CD14-positive monocyte (primary cell): Measurements from ENCODE around the gene RPL7A. TPM values are rescaled to one million over a fixed set of nuclear protein-coding genes. Genes with fewer than 3 reads are reported as not detected.

Experiments
- DNase-seq, 3 donors: peaks; one replicate each; pipeline ENCODE4 v3.0.0-alpha.2; 2011 to 2022
- H2AFZ ChIP-seq: 2 replicates; pipeline ENCODE4 v1.6.0; 2012; ENCODE audit warnings: mild to moderate bottlenecking, low read depth, low read length, inconsistent platforms; ENCODE audit not compliant: insufficient read depth, poor library complexity, severe bottlenecking
- H3K27ac ChIP-seq, 2 donors: 1 replicate in 1 of 2; 2 replicates in 1 of 2; pipeline ENCODE4 v1.5.1; 2012 to 2013; ENCODE audit warnings: low read length in 2 of 2, control low read depth in 1 of 2, inconsistent platforms in 1 of 2, low read depth in 1 of 2, mild to moderate bottlenecking in 1 of 2
- H3K27me3 ChIP-seq, 2 donors: one replicate each; pipeline versions ENCODE4 v1.6.0 to v1.6.1; 2011 to 2013; ENCODE audit warnings: low read length in 2 of 2; ENCODE audit not compliant: control insufficient read depth in 2 of 2, insufficient read depth in 2 of 2
- H3K36me3 ChIP-seq, 2 donors: replicated peaks in 1 of 2; 1 replicate in 1 of 2; 2 replicates in 1 of 2; pipeline versions ENCODE4 v1.5.1 to v1.6.1; 2012 to 2013; ENCODE audit warnings: low read length in 2 of 2, control low read depth in 1 of 2, inconsistent platforms in 1 of 2, mild to moderate bottlenecking in 1 of 2; ENCODE audit not compliant: insufficient read depth in 2 of 2, control insufficient read depth in 1 of 2
- H3K4me1 ChIP-seq, 2 donors: 1 replicate in 1 of 2; 2 replicates in 1 of 2; pipeline versions ENCODE4 v1.5.1 to v1.6.1; 2012 to 2013; ENCODE audit warnings: low read length in 2 of 2, control low read depth in 1 of 2, inconsistent platforms in 1 of 2, mild to moderate bottlenecking in 1 of 2, moderate library complexity in 1 of 2; ENCODE audit not compliant: insufficient read depth in 2 of 2, control insufficient read depth in 1 of 2
- H3K4me2 ChIP-seq: replicated peaks from 2 replicates; pipeline ENCODE3; 2012; ENCODE audit warnings: low read length, moderate library complexity, mild to moderate bottlenecking; ENCODE audit not compliant: poor library complexity, severe bottlenecking; ENCODE audit errors: extremely low read depth
- H3K4me3 ChIP-seq, 3 experiments: fragments of 200-600 bp in 1 of 3; sonication (generic) in 1 of 3; replicated peaks in 1 of 3; 1 replicate in 2 of 3; 2 replicates in 1 of 3; pipeline ENCODE4 v1.5.1; 2011 to 2013; ENCODE audit warnings: low read length in 3 of 3, mild to moderate bottlenecking in 3 of 3, control low read depth in 2 of 3, low read depth in 2 of 3, inconsistent platforms in 1 of 3, moderate library complexity in 1 of 3
- H3K79me2 ChIP-seq: 2 replicates; pipeline ENCODE4 v1.6.0; 2012; ENCODE audit warnings: mild to moderate bottlenecking, control low read depth, inconsistent platforms, low read length, moderate library complexity; ENCODE audit not compliant: insufficient read depth
- H3K9ac ChIP-seq: 2 replicates; pipeline ENCODE4 v1.6.0; 2017; ENCODE audit warnings: low read length, mild to moderate bottlenecking; ENCODE audit not compliant: insufficient read depth, poor library complexity, severe bottlenecking
- H3K9me3 ChIP-seq, 2 donors: replicated peaks in 1 of 2; 1 replicate in 1 of 2; 2 replicates in 1 of 2; pipeline versions ENCODE4 v1.5.1 to v1.6.1; 2012 to 2013; ENCODE audit warnings: low read length in 2 of 2, control low read depth in 1 of 2; ENCODE audit not compliant: control insufficient read depth in 1 of 2, insufficient read depth in 1 of 2
- H4K20me1 ChIP-seq: 2 replicates; pipeline ENCODE4 v1.6.0; 2012; ENCODE audit warnings: mild to moderate bottlenecking, low read length, control low read depth, moderate library complexity; ENCODE audit not compliant: insufficient read depth
- H3K27ac Mint-ChIP-seq, 7 donors: one replicate each; pipeline ENCODE4 v1.8.0; 2020; ENCODE audit warnings: mild to moderate bottlenecking in 7 of 7, mixed read lengths in 7 of 7, moderate library complexity in 6 of 7, inconsistent platforms in 2 of 7
- H3K27me3 Mint-ChIP-seq, 3 donors: one replicate each; pipeline ENCODE4 v1.8.0; 2021 to 2022; ENCODE audit warnings: low read depth in 3 of 3, mild to moderate bottlenecking in 3 of 3, mixed read lengths in 3 of 3, moderate library complexity in 3 of 3, inconsistent platforms in 1 of 3
- H3K36me3 Mint-ChIP-seq, 2 donors: one replicate each; pipeline ENCODE4 v1.8.0; 2020; ENCODE audit warnings: mixed read lengths in 2 of 2, inconsistent platforms in 1 of 2, mild to moderate bottlenecking in 1 of 2
- H3K4me1 Mint-ChIP-seq: one replicate; pipeline ENCODE4 v1.8.0; 2020; ENCODE audit warnings: mild to moderate bottlenecking, mixed read lengths
- H3K4me3 Mint-ChIP-seq, 2 donors: one replicate each; pipeline ENCODE4 v1.8.0; 2020; ENCODE audit warnings: mild to moderate bottlenecking in 2 of 2, mixed read lengths in 2 of 2, moderate library complexity in 1 of 2
- H3K9me3 Mint-ChIP-seq, 7 donors: one replicate each; pipeline ENCODE4 v1.8.0; 2020 to 2022; ENCODE audit warnings: mixed read lengths in 7 of 7, mild to moderate bottlenecking in 6 of 7, moderate library complexity in 6 of 7, inconsistent platforms in 2 of 7
- WGBS: methylation state at CpG from one replicate; pipeline ENCODE4 v1.1.5; 2013; ENCODE audit warnings: missing lambda C conversion rate; ENCODE audit not compliant: insufficient coverage; 5-methylcytosine and 5-hydroxymethylcytosine counted together
- intact Hi-C, 2 donors: fragments of 100-400 bp; cut with micrococcal nuclease; formaldehyde crosslinking; loops; one replicate each; pipeline versions ENCODE4 v1.15.0 to v1.15.1; 2023
- polyA plus RNA-seq, 3 donors: library from polyadenylated mRNA; depleted of rRNA in 1 of 3; unstranded in 2 of 3; stranded (reverse) in 1 of 3; fragments of 300-500 nt in 2 of 3; fragments of >200 nt in 1 of 3; fragmentation: Illumina TruSeq in 2 of 3; gene quantifications; 1 replicate in 2 of 3; 2 replicates in 1 of 3; pipeline ENCODE4 v1.2.3, GENCODE V29; 2012 to 2021
- TF ChIP-seq, protein P1 (sequence below): fragments of 200-600 bp; IDR thresholded peaks from one replicate; pipeline ENCODE4 v1.8.0; 2022; ENCODE audit warnings: antibody characterized with exemption, mild to moderate bottlenecking

RPL7A gene
- polyA plus RNA-seq, 3 donors = 390 to 2,322 (median 437) TPM

DNA sequence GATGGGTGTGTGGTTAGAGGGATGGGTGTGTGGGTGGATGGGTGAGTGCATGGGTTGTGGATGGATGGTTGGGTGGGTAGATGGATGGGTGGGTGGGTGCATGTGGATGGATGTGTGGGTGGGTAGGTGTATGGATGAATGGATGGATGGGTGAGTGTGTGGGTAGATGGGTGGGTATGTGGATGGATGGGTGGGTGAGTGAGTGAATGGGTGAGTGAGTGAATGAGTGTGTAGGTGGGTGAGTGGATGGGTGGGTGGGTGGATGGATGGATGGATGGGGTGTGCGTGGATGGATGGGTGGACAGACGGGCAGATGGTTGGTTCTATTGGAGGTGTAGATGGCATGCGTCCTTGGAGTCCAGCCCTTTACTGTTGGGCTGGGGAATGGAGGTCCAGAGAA lies 45.4 kb downstream of the RPL7A start:
- Histone ChIP-seq H2AFZ (no peak overlapping the region), H3K4me2 (no peak overlapping the region), H3K36me3 (no peaks in the 10 kb centered on the region), H4K20me1 (no peaks in the 10 kb centered on the region), H3K4me1 (no peaks in the 10 kb centered on the region), H3K27ac (no peak overlapping the region), H3K79me2 (no peaks in the 10 kb centered on the region), H3K9ac (no peak overlapping the region), H3K9me3 (no peaks in the 10 kb centered on the region), H3K27me3 (no peaks in the 10 kb centered on the region), H3K4me3 (no peak overlapping the region)
- Mint-ChIP-seq H3K4me3 (no peak overlapping the region), H3K9me3 (peaks cover 0 to 3% (median 0%) of the 10 kb centered on the region in 7 donors), H3K36me3 (no peaks in the 10 kb centered on the region), H3K27me3 (peaks cover 4 to 16% (median 8%) of the 10 kb centered on the region in 3 donors), H3K27ac (no peak overlapping the region), H3K4me1 (no peaks in the 10 kb centered on the region)
- 100% methylated on average over 3 of the region's 3 CpGs for WGBS
- no peak for DNase-seq
- TF ChIP-seq, protein P1, sequence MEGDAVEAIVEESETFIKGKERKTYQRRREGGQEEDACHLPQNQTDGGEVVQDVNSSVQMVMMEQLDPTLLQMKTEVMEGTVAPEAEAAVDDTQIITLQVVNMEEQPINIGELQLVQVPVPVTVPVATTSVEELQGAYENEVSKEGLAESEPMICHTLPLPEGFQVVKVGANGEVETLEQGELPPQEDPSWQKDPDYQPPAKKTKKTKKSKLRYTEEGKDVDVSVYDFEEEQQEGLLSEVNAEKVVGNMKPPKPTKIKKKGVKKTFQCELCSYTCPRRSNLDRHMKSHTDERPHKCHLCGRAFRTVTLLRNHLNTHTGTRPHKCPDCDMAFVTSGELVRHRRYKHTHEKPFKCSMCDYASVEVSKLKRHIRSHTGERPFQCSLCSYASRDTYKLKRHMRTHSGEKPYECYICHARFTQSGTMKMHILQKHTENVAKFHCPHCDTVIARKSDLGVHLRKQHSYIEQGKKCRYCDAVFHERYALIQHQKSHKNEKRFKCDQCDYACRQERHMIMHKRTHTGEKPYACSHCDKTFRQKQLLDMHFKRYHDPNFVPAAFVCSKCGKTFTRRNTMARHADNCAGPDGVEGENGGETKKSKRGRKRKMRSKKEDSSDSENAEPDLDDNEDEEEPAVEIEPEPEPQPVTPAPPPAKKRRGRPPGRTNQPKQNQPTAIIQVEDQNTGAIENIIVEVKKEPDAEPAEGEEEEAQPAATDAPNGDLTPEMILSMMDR = no peak
- intact Hi-C loops = no loop called here

DNA sequence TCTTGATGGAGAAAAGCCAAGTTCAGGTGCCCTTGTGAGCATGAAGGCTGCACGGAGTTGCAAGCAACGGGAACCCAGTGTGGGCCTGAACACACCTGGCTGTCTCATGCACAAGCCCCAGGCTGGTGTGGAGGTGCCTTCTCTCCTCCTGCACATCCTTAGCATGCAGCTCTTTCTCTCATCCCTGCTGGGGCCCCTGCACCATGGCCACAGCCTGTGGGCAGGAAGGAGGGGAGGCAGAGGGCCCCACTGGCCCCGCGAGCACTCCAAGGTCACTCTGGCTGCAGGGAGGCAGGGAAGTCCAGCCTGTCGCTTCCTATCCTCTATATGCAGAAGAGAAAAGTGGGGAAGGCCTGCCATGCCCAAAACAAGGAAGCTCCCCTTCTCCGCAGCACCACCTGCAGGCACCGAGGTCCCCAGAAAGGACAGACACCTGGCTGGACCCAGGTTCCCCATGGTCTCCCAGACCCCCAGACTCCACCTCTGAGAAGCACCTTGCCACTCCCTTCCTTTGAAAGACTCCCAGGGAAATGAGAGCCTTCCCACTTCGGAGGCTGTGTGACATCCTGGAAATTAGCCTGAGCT lies 46.8 kb downstream of the RPL7A start:
- Histone ChIP-seq H3K4me2 (no peak overlapping the region), H3K9me3 (no peaks in the 10 kb centered on the region), H3K36me3 (no peaks in the 10 kb centered on the region), H3K9ac (no peak overlapping the region), H3K4me1 (no peaks in the 10 kb centered on the region), H2AFZ (no peak overlapping the region), H3K27me3 (no peaks in the 10 kb centered on the region), H3K4me3 (no peak overlapping the region), H3K27ac (no peak overlapping the region), H3K79me2 (no peaks in the 10 kb centered on the region), H4K20me1 (no peaks in the 10 kb centered on the region)
- H3K4me1 Mint-ChIP-seq = no peaks in the 10 kb centered on the region
- intact Hi-C loops = no loop called here
- no peak overlapping the region for H3K4me3 Mint-ChIP-seq
- no peaks in the 10 kb centered on the region for H3K36me3 Mint-ChIP-seq
- peaks cover 0 to 3% (median 0%) of the 10 kb centered on the region in 7 donors for H3K9me3 Mint-ChIP-seq
- no peak overlapping the region for H3K27ac Mint-ChIP-seq
- WGBS = 35% methylated on average over 2 of the region's 8 CpGs
- H3K27me3 Mint-ChIP-seq = peaks cover 0 to 20% (median 8%) of the 10 kb centered on the region in 3 donors
- no peak for DNase-seq
- TF ChIP-seq, protein P1 = no peak
